ENCODE measurements around the gene COBL.

COBL gene

GRCh38 chr7:51160411-51160810, 156.2 kb downstream of the COBL start:
- TF ChIP-seq ZBTB7A (IDR thresholded peaks at IDR 0.05; ENCODE audit: low read depth), result no peak
- TF ChIP-seq REST (IDR thresholded peaks at IDR 0.05; ENCODE audit: low read depth), result no peak
- no peak for TF ChIP-seq RAD21 (IDR thresholded peaks at IDR 0.05; ENCODE audit: low read depth)
- no peak for TF ChIP-seq FOXM1 (IDR thresholded peaks at IDR 0.05; ENCODE audit: borderline replicate concordance, low read depth)
- TF ChIP-seq CEBPB (IDR thresholded peaks at IDR 0.05), result no peak
- TF ChIP-seq TAF1 (IDR thresholded peaks at IDR 0.05; ENCODE audit: low read depth), result no peak
- no peak for TF ChIP-seq TCF12 (IDR thresholded peaks at IDR 0.05; ENCODE audit: low read depth)
- no peak for TF ChIP-seq USF1 (IDR thresholded peaks at IDR 0.05)
- no peak for TF ChIP-seq MAX (IDR thresholded peaks at IDR 0.05)
- no peak for TF ChIP-seq NFIC (IDR thresholded peaks at IDR 0.05)
- TF ChIP-seq TEAD4 (IDR thresholded peaks at IDR 0.05), result no peak

GRCh38 chr7:51158742-51159445, 157.7 kb downstream of the COBL start:
- no peak for TF ChIP-seq EP300 (IDR thresholded peaks at IDR 0.05; ENCODE audit: borderline replicate concordance)

GRCh38 chr7:51158211-51158610, 158.4 kb downstream of the COBL start:
- no peak for TF ChIP-seq MAX (IDR thresholded peaks at IDR 0.05)
- TF ChIP-seq CREB1 (IDR thresholded peaks at IDR 0.05; ENCODE audit: low read depth), result no peak

- no peak for TF ChIP-seq NFIC (IDR thresholded peaks at IDR 0.05)
- TF ChIP-seq CEBPB (IDR thresholded peaks at IDR 0.05), result no peak
- TF ChIP-seq REST (IDR thresholded peaks at IDR 0.05; ENCODE audit: low read depth), result no peak
- no peak for TF ChIP-seq YY1 (IDR thresholded peaks at IDR 0.05; ENCODE audit: low read depth)
- no peak for TF ChIP-seq CREB1 (IDR thresholded peaks at IDR 0.05; ENCODE audit: low read depth)
- TF ChIP-seq RAD21 (IDR thresholded peaks at IDR 0.05; ENCODE audit: low read depth), result no peak
- TF ChIP-seq TEAD4 (IDR thresholded peaks at IDR 0.05), result no peak
- TF ChIP-seq MAX (IDR thresholded peaks at IDR 0.05), result no peak
- no peak for TF ChIP-seq USF1 (IDR thresholded peaks at IDR 0.05)
- TF ChIP-seq FOXM1 (IDR thresholded peaks at IDR 0.05; ENCODE audit: borderline replicate concordance, low read depth), result no peak
Observed at GRCh38 chr7:51154201-51154600, 162.4 kb downstream of the COBL start.

GRCh38 chr7:51152706-51153200, 163.9 kb downstream of the COBL start:
- TF ChIP-seq RAD21 (IDR thresholded peaks at IDR 0.05; ENCODE audit: low read depth), result no peak
- no peak for TF ChIP-seq USF1 (IDR thresholded peaks at IDR 0.05)
- TF ChIP-seq TEAD4 (IDR thresholded peaks at IDR 0.05), result no peak
- TF ChIP-seq TCF12 (IDR thresholded peaks at IDR 0.05; ENCODE audit: low read depth), result no peak
- TF ChIP-seq EGR1 (IDR thresholded peaks at IDR 0.05), result no peak
- no peak for TF ChIP-seq TAF1 (IDR thresholded peaks at IDR 0.05; ENCODE audit: low read depth)
- TF ChIP-seq REST (IDR thresholded peaks at IDR 0.05; ENCODE audit: low read depth), result no peak
- no peak for TF ChIP-seq YY1 (IDR thresholded peaks at IDR 0.05; ENCODE audit: low read depth)
- no peak for TF ChIP-seq EP300 (IDR thresholded peaks at IDR 0.05; ENCODE audit: borderline replicate concordance)
- no peak for TF ChIP-seq ZBTB7A (IDR thresholded peaks at IDR 0.05; ENCODE audit: low read depth)
- TF ChIP-seq NFIC (IDR thresholded peaks at IDR 0.05), result no peak
- no peak for TF ChIP-seq MAX (IDR thresholded peaks at IDR 0.05)
- TF ChIP-seq CEBPB (IDR thresholded peaks at IDR 0.05), result no peak
- no peak for TF ChIP-seq CREB1 (IDR thresholded peaks at IDR 0.05; ENCODE audit: low read depth)
- TF ChIP-seq FOXM1 (IDR thresholded peaks at IDR 0.05; ENCODE audit: borderline replicate concordance, low read depth), result no peak
